Stimulated activated CD4-positive, alpha-beta T cell treated with anti-CD3 and anti-CD28 coated beads, Interleukin-12 subunit alpha, Interleukin-12 subunit beta, amount 100 ng/mL, for 4 hours (primary cell): ENCODE results near the gene TNFRSF1A.

Experiments used
- DNase-seq: peaks from one replicate; pipeline ENCODE4 v3.0.0-alpha.2; 2020

The TNFRSF1A gene

GRCh38 chr12:6336889-6337853 is 4.7 kb downstream of the TNFRSF1A start:
- DNase-seq, result no peak

DNA sequence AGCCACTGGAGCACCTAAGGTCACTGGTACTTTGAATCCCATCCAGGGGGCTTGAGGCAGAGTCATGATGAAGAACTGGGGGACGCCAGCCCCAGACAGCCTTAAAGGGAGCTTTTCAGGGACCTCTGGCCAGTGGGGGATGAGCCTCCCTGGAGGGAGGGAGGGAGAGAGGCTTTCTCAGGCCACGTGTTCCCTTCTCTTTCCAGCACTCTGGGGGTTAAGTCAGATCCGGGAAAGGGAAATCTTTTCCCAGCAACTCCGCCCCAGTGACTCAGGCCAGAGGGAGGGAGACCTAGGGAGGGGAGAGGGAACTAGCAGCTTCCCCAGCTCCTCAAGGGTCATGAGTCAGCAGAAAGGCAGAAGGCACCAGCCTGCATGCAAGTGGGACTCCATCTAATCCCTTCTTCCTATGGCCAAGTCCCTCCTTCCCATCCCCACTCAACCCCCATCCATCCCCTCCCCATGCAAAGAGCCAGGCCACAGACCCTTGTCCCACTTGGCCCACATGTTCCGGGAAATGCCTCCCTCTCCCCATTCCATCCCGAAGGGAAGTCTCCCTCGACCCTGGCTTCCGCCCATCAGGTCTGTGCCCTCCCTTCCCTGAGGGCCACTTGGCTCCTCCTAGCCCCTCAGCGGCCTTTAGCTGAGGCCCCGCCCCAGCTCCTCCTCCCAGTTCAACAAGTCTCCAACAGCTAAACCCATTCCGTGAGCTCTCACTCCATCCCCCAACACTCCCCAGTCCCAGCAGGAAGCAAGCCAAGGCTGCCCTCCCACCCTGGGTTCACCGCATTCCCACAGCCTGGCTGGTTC is 5.6 kb downstream of the TNFRSF1A start:
- peak; percentile 55 for DNase-seq

- DNase-seq, result peak; percentile 76
These were observed 6.3 kb downstream of the TNFRSF1A start for GRCh38 chr12:6335451-6336078.

DNA sequence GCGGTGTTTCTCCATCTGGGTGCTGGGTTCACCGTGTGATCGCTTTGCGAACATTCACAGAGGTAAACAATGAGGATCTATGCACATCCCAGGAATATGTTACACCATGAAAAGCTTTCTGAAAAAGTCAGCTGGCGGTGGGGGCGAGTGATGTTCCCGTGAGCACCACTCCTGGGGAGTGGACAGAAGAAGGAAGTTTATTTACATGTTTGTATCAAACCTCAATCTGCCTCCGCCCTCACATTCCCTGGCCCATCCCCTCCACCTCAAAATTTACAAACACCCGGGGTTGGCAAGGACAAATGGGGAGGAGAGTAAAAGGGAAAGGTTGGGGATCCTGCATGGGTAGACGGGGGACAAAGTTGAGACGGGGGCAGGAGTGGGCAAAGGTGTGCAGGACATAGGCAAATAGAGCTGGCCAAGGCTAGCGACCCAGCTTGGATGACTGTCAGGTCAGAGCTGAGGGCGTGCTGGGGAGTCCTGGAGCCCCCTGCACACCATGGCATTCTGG is 6.9 kb downstream of the TNFRSF1A start:
- no peak for DNase-seq

- DNase-seq, result no peak
These were observed 7.5 kb downstream of the TNFRSF1A start for GRCh38 chr12:6334359-6334758.

DNA sequence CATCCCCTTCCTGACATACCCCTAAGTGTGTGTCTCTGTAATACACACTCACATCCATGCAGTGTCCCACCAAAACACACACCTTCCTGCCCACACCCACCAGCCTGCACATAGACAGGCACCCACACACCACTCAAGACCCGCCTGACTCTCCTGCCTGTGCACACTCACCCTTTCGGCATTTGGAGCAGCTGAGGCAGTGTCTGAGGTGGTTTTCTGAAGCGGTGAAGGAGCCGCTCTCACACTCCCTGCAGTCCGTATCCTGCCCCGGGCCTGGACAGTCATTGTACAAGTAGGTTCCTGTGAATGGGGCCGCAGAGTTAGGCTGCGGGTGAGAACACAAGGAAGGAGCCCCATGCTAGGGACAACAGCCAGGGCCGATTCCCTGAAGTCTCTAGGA is 8.3 kb downstream of the TNFRSF1A start:
- no peak for DNase-seq

- DNase-seq, result no peak
These were observed 8.8 kb downstream of the TNFRSF1A start for GRCh38 chr12:6333029-6333428.

DNA sequence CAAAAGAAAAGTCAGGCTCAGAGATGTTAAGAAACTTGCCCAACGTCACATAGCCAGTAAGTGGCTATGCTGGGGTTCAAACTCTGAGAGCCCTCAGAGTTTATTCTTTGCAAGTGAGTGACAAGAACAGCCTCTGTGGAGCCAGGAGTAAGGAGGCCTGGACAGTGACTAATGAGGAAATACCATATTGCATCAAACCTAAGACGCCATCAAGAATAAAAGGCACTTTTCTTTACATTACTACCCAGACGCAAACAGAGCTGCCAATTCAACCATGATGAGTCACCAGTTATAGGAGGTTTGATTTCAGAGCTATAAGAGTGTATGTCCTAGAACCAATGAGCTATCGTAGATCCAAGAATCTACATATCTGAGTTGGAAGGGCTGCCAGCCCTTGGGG is 9.4 kb downstream of the TNFRSF1A start:
- no peak for DNase-seq

DNA sequence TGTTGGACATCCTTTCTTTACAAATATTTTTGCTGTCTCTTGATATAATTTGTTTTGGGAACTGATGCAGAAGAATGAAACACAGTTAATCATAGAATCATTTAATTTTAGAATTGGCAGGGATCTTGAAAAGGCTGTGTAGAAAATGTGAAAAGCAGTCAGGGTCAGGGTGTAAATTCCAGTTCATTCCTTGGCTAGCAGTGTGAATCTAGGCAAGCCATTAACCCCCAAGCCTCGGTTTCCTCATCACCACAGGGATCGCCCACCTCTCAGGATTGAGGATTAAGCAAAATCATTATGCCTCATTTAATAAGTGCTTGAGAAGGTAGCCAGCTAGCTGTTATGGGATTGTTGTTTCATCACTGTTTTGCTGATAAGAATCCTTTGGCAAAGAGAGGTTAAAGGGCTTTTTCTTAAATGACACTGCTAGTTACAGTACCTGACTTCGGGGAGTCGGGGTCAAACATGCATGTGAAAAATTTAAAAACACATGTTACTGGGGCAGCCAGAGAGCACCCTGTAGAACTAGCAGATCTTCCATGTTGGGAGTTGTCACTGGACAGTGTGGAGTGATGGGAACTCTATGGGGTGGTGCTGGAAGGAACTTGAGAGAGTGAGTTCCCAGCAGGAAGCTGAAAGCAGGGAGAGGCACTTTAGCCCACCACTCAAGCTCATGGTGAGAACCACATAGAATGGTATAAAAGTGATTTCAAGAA is 10.7 kb downstream of the TNFRSF1A start:
- DNase-seq, result no peak

GRCh38 chr12:6330192-6330591 is 11.7 kb downstream of the TNFRSF1A start:
- no peak for DNase-seq

DNA sequence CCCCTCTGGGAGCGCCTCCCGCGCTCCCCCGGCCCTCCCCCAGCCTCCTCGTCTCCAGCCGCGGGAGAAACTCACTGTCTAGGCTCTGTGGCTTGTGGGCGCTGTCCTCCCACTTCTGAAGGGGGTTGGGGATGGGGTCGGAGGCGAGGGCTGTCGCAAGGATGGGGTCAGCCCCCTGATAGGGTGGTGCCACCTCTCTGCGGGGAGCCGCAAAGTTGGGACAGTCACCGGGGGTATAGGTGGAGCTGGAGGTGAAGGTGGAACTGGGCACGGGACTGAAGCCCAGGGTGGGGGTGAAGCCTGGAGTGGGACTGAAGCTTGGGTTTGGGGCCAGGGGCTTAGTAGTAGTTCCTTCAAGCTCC is 12.2 kb downstream of the TNFRSF1A start:
- no peak for DNase-seq

DNA sequence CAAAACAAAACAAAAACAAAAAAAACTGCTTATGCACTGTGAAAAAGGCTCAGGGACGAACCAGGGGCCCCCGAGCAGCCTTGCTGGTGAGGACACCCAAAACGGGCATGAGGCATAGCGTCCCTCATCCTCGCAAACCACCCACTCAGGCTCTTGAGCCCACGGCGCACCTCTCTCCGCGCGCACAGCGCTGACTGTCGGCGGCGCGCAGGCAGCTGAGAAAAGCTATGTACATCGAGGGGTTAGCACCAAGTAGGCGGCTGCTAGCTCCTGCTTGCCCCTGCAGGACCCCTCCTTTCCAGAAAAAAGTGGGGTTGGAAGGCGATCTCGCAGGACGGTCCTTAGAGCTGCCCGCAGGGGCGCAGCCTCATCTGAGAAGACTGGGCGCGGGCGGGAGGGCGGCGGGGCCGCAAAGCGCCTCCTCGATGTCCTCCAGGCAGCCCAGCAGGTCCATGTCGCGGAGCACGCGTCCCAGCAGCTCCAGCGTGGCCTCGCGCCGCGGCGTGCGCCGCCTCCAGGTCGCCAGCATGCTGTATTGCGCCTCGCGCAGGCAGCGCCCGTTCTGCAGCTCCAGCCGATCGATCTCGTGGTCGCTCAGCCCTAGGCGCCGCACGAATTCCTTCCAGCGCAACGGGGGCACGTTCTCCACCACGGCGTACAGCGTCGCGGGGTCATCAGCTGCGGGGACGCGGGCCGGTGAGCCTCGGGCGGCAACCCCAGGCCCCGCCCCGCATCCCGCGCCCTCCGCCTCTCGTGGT is 12.8 kb downstream of the TNFRSF1A start:
- no peak for DNase-seq

GRCh38 chr12:6328045-6328779 is 13.7 kb downstream of the TNFRSF1A start:
- DNase-seq, result no peak

DNA sequence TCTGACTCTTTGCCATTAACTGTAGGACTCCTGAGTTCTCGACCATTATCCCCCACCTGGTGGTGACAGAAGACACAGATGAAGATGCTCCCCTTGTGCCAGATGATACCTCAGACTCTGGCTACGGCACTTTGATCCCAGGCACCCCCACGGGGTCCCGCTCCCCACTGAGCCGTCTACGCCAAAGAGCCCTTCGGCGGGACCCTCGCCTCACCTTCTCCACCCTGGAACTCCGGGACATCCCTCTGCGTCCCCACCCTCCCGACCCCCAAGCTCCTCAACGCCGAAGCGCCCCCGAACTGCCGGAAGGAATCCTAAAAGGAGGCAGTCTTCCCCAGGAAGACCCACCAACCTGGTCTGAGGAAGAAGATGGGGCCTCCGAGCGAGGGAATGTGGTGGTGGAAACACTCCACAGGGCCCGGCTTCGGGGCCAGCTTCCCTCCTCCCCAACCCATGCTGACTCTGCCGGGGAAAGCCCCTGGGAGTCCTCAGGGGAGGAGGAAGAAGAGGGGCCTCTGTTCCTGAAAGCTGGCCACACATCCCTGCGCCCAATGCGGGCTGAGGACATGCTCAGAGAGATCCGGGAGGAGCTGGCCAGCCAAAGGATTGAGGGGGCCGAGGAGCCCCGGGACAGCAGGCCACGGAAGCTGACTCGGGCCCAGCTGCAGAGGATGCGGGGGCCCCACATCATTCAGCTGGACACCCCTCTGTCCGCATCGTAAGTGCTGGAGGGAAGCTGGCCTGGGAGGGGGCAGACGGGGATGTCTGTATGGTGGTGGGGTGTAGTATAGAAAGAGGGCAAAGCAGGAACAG is 14.4 kb downstream of the TNFRSF1A start:
- DNase-seq, result no peak

DNA sequence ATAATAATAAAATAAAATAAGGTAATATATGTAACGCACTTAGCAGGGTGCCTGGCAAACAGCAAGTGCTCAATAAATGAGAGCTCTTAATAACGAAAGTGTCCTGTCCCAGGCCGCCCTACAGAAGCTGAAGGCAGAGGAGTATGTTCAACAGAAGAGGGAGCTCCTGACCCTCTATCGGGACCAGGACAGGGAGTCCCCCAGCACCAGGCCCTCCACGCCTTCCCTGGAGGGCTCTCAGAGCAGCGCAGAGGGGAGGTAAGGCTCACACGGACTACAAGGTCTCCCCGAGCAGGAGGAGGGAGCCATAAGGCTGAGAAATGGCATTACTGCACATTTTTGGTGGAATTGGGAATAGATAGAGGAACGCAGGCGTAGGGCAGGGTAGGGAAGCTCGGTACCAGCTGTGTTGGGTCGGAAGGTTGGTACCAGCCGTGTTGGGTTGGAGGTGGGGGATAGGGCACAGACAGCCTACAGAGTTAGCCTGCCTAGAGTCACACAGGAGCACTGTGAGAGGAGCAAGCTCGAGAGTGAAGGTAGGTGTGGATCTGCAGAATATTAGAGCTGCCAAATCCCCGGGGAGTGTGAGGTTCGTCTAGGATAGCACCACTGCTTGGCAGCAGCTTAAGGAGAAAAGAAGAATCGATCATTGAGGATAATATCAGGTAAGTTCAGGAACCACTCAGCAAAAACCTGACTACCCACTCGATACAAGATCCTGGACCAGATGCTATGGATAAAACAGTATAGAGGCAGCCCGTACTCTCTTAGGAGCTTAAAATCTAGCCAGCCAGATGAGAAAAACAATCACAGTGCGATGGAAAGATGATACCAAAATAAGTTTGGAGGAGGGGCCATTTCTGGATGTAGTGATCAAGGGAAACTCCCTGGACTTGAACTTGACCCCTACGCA is 15.3 kb downstream of the TNFRSF1A start:
- no peak for DNase-seq

GRCh38 chr12:6324936-6325750 is 16.7 kb downstream of the TNFRSF1A start:
- no peak for DNase-seq

- no peak for DNase-seq
These were observed 17.7 kb downstream of the TNFRSF1A start for GRCh38 chr12:6323995-6324711.
